ENCODE results near the gene DNAJB8. TPM values are rescaled to one million over a fixed set of nuclear protein-coding genes. Genes with fewer than 3 reads are reported as not detected.

The DNAJB8 gene
- total and polyA plus RNA-seq, 9 of the 15 experiments (the other 6 are each of a cell fraction or from before 2014, with no cell fraction given): not detected

GRCh38 chr3:128415773-128416577 is 50.7 kb downstream of the DNAJB8 start (continued):
- TF ChIP-seq BCLAF1 (IDR thresholded peaks at IDR 0.05; ENCODE audit: borderline replicate concordance in 1 of 2, control insufficient read depth in 1 of 2, low read depth in 2 of 2, low read length in 1 of 2): no peak
- TF ChIP-seq ZNF830 (CRISPR knock-in tag; IDR thresholded peaks at IDR 0.05): peak; percentile 90; the same call in 1 of the 2 replicates
- no peak for TF ChIP-seq ELK3 (CRISPR knock-in tag; IDR thresholded peaks at IDR 0.05)
- TF ChIP-seq ATF3 (IDR thresholded peaks at IDR 0.05): peak; percentile 38
- TF ChIP-seq ATF3 (CRISPR knock-in tag; conservative IDR thresholded peaks at IDR 0.05): no peak
- TF ChIP-seq ZBTB2 (IDR thresholded peaks at IDR 0.05): peak; percentile 84
- no peak for TF ChIP-seq HNRNPH1 (optimal IDR thresholded peaks at IDR 0.05; ENCODE audit: low read depth, low read length)
- no peak for TF ChIP-seq PRMT5 (CRISPR knock-in tag; IDR thresholded peaks at IDR 0.05)
- TF ChIP-seq ZNF146 (CRISPR knock-in tag; IDR thresholded peaks at IDR 0.05; ENCODE audit: unreplicated experiment): no peak
- peak in 1 of 2 experiments; percentile 73; a peak in 1 of 4 replicates for TF ChIP-seq ZNF318 (IDR thresholded peaks at IDR 0.05; ENCODE audit: borderline replicate concordance in 1 of 2, low read depth in 1 of 2)

Measured in K562 (cell line).